HG03354 (cell line): ENCODE data around the gene S100A7.
A peak's percentile ranks its signal among the peaks of the same experiment; 100 is the strongest.

Source experiments
- ATAC-seq: cut with Tn5 transposase; IDR thresholded peaks from one replicate; pipeline ENCODE4 v1.9.1; 2021; ENCODE audit warnings: mild to moderate bottlenecking; ENCODE audit not compliant: unreplicated experiment, poor library complexity, severe bottlenecking

The S100A7 gene

GRCh38 chr1:153460551-153460950 is at the start of gene S100A7:
S100A7 (minus strand) TSS chr1:153460651; CDS start chr1:153459013, 1,638 bp downstream.
- ATAC-seq: no peak

GRCh38 chr1:153509729-153510354 is 49.4 kb upstream of the S100A7 start:
- ATAC-seq: no peak

- no peak for ATAC-seq
Measured at GRCh38 chr1:153509036-153509435, 48.6 kb upstream of the S100A7 start.

- ATAC-seq: no peak
Measured at GRCh38 chr1:153507926-153508583, 47.6 kb upstream of the S100A7 start.

GRCh38 chr1:153506831-153507413 is 46.5 kb upstream of the S100A7 start:
- ATAC-seq: no peak

GRCh38 chr1:153506386-153506785 is 45.9 kb upstream of the S100A7 start:
- no peak for ATAC-seq

- no peak for ATAC-seq
Measured at GRCh38 chr1:153505576-153505975, 45.1 kb upstream of the S100A7 start.

GRCh38 chr1:153503766-153504165 is 43.3 kb upstream of the S100A7 start:
- ATAC-seq: no peak

- no peak for ATAC-seq
Measured at GRCh38 chr1:153498746-153499145, 38.3 kb upstream of the S100A7 start.

GRCh38 chr1:153495536-153495935 is 35.1 kb upstream of the S100A7 start:
- peak; percentile 22 for ATAC-seq

- peak; percentile 51 for ATAC-seq
Measured at GRCh38 chr1:153494976-153495535, 34.6 kb upstream of the S100A7 start.

GRCh38 chr1:153493343-153493960 is 33.0 kb upstream of the S100A7 start:
- ATAC-seq: no peak

GRCh38 chr1:153490272-153491051 is 30.0 kb upstream of the S100A7 start:
- ATAC-seq: no peak

GRCh38 chr1:153488731-153489130 is 28.3 kb upstream of the S100A7 start:
- no peak for ATAC-seq

GRCh38 chr1:153487707-153488106 is 27.3 kb upstream of the S100A7 start:
- ATAC-seq: no peak

GRCh38 chr1:153485863-153486262 is 25.4 kb upstream of the S100A7 start:
- ATAC-seq: no peak

GRCh38 chr1:153483776-153484175 is 23.3 kb upstream of the S100A7 start:
- ATAC-seq: no peak

GRCh38 chr1:153481124-153481523 is 20.7 kb upstream of the S100A7 start:
- ATAC-seq: no peak

- ATAC-seq: no peak
Measured at GRCh38 chr1:153478692-153479618, 18.5 kb upstream of the S100A7 start.
